GM10248 (cell line): ENCODE data around the gene RAPGEF2.

Source experiments
- CTCF ChIA-PET: fragments of 300-600 bp; sonication (Branson Sonifier 250); formaldehyde crosslinking; extraction: SDS; loops from one replicate; lab custom pipeline; 2021; ENCODE audit warnings: antibody characterized with exemption; lab: Yijun Ruan, JAX
- POLR2A ChIA-PET: fragments of 350-650 bp; sonication (Branson Sonifier 250); formaldehyde crosslinking; extraction: SDS; loops from one replicate; lab custom pipeline; 2020; ENCODE audit warnings: antibody characterized with exemption; lab: Yijun Ruan, JAX
- DNase-seq: peaks from one replicate; pipeline ENCODE4 v3.0.0; 2012; ENCODE audit errors: extremely low spot score
- TF ChIP-seq, protein P1 (sequence below): IDR thresholded peaks from 2 replicates; pipeline ENCODE4 v1.5.1; 2012; ENCODE audit warnings: mild to moderate bottlenecking, low read depth; ENCODE audit errors: extremely low read depth, missing control alignments, control extremely low read depth

The RAPGEF2 gene

DNA sequence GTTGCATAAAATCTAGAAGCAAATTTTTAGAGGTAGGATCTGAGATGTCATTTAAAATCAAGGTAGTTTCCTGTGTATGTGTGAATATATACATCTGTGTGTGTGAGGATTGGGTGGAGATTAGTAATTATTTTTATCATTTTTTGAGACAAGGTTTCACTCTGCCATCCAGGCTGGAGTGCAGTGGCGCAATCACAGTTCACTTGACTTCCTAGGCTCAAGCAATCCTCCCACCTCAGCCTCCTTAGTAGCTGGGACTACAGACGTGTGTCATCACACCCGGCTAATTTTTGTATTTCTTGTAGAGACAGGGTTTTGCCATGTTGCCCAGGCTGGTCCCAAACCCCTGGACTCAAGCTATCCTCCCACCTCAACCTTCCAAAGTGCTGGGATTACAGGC, 188.3 kb downstream of the RAPGEF2 start:
- no peak for DNase-seq
- TF ChIP-seq, protein P1, sequence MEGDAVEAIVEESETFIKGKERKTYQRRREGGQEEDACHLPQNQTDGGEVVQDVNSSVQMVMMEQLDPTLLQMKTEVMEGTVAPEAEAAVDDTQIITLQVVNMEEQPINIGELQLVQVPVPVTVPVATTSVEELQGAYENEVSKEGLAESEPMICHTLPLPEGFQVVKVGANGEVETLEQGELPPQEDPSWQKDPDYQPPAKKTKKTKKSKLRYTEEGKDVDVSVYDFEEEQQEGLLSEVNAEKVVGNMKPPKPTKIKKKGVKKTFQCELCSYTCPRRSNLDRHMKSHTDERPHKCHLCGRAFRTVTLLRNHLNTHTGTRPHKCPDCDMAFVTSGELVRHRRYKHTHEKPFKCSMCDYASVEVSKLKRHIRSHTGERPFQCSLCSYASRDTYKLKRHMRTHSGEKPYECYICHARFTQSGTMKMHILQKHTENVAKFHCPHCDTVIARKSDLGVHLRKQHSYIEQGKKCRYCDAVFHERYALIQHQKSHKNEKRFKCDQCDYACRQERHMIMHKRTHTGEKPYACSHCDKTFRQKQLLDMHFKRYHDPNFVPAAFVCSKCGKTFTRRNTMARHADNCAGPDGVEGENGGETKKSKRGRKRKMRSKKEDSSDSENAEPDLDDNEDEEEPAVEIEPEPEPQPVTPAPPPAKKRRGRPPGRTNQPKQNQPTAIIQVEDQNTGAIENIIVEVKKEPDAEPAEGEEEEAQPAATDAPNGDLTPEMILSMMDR: no peak
- POLR2A ChIA-PET: no interaction called here
- CTCF ChIA-PET: interaction anchor here (1.0 to 1.1 kb wide), 2 partner anchors 11 to 113 kb away, joined by 3 read pairs; no protein-coding TSS in a partner anchor

DNA sequence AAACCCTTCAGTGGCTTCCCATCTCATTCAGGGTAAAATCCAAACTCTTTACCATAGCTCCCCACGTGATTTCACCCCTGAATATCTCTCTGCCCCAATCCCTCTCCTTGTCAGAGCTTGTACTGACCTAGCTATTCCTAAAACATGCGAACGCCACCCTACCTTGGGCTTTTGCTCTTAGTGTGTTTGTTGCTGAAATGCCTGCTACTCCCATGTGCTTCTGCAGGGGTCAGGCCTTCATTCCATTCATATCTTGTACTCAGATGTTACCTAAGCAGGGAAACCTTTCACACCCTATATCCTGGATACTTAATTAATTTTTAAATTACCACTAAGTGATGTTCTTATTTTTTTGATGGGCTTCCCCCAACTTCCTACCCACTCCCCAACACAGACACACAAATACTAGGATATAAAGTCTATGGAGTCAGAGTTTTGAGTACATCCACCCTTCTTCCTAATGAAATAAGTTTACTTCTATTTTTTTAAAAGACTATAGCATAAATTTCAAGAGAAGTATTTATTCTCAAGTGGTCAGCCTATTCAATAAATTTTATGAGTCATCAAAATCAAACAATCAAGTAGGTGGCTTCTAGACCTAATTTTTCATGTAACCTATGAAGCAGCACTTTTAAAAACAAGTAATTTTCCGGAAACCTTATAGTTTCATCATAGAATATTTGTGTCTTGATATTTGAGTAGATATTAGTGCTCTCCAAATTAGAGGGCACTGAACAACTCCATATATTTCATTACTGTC, 189.4 kb downstream of the RAPGEF2 start:
- ChIA-PET POLR2A (no interaction called here), CTCF (no interaction called here)
- TF ChIP-seq, protein P1: no peak
- no peak for DNase-seq

DNA sequence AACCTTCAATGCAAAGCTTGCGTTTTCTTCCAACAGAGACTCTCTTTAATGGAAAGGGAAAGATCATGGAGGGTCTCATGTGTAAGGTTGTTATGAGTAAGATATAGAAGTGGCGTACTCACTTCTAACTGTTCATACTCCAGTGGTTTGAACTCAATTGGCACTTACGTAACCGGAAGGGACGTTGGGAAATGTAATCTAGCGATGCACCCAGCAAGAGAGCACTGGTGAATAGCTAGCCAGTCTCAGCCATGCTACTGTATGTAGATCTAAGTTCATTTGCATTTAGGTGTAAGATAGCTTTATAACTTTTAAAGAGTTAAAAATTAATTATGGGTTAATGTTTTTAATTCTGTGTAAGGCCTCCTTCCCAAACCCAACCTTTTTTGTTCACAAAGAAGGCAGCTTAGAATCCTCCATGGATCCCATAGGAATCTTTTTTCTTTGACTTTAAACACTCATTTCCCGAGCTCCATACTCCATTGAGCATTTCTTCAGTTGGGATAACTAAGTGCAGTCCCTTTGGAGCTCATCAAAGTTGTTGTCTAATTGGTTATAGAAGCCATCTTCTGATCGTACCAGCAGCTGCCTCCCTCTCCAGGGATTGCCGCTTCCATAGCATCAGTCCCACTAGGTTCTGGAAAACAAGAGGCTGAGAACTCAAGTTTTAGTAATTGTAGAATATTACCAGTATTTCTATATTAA, 191.1 kb downstream of the RAPGEF2 start:
- ChIA-PET CTCF (interaction anchor here (1.0 to 1.1 kb wide), 2 partner anchors 12 to 54 kb away, joined by 3 to 4 read pairs; no protein-coding TSS in a partner anchor), POLR2A (interaction anchor here (1.1 kb wide), 1 partner anchor 12 kb away, joined by 3 read pairs; no protein-coding TSS in a partner anchor)
- TF ChIP-seq, protein P1: no peak
- DNase-seq: no peak

DNA sequence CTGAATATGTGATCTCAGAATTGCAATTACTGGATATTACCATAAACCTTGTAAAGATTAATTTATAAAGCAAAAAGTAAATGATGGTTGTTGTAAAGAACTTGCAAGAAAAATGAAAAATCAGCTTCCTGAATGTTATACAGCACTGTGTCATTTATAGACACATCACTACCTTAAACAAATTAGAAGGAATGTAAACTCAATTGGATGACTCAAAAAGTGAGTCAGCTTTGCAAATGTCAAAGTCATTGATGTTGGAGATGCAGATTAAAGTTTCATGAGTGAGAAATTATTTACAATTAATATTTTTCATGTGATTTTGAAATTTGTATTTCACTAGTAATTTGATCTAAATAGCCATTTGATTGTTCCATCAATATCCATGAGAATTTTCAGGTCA, 193.2 kb downstream of the RAPGEF2 start:
- CTCF ChIA-PET: interaction anchor here (1.5 kb wide), 1 partner anchor 10 kb away, joined by 4 read pairs; no protein-coding TSS in a partner anchor
- DNase-seq: no peak
- POLR2A ChIA-PET: no interaction called here
- TF ChIP-seq, protein P1: no peak

DNA sequence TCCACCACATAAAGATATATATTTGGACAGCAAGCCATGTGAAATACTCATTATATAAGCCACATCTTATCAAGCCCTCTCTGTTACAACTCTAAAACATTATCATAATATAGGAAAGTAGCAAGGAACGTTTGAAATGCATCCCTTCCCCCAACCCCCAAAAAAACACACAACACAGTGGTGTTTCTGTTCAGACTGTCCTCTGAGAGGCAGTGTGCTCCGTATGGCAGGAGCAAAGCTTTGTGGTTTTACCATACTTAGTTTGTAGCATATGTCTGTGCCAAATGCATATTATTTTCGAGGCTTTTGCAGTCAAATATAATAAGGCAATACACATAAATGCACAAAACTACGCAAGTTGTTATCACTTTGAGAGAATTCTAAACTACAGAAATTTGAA, 194.2 kb downstream of the RAPGEF2 start:
- TF ChIP-seq, protein P1: no peak
- DNase-seq: no peak
- ChIA-PET POLR2A (no interaction called here), CTCF (interaction anchor here (1.5 kb wide), 1 partner anchor 11 kb away, joined by 4 read pairs; no protein-coding TSS in a partner anchor)

DNA sequence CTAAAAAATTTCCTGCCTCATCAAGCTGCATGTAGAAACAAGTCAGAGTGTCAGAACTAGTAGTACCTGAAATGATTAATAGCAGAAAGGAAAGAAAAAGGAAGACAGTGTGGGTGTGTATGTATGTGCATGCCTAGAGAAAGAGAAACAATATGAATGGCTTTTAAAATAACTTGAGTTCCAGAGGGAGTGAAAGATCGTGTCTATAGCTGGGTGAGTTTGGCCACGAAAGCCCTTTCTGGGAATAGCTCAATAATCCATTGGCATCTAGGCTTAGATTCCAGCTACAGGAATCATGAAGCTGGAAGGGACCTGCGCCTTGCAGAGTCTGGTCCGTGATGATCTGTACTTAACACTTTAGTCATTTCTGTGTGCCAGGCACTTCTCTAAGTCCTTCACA, 195.6 kb downstream of the RAPGEF2 start:
- ChIA-PET CTCF (interaction anchor here (1.2 kb wide), 1 partner anchor 12 kb away, joined by 3 read pairs; no protein-coding TSS in a partner anchor), POLR2A (no interaction called here)
- TF ChIP-seq, protein P1: no peak
- no peak for DNase-seq
